ENCODE data around the gene TCF4.

TCF4 gene

DNA sequence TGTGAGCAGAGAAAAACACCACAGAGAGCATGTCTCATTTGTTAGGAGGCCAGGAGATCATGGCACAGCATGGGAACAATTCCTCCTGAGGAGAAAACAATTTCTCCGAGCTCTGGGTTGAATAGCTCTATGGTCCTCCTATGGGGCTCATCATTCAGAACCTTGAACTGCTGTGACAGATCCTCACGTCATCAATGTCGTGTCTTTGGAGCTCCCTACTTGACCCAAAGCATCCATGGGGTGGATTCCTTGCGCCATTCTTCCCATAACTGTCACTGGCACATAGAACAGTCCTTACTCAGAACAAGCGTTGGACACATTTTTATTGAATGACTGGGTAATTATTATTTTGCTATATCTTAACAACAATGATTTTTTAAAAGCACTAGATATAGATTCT, 15.8 kb upstream of the TCF4 start:
- no peak overlapping the region for H3K4me3 ChIP-seq (ENCODE audit: low read length)
- TF ChIP-seq CTCF (IDR thresholded peaks at IDR 0.05; ENCODE audit: insufficient read depth, low read depth, low read length, missing control alignments) = no peak
- no peak for DNase-seq (ENCODE audit: low read depth)

- H3K4me3 ChIP-seq (ENCODE audit: low read length) = no peak overlapping the region
- TF ChIP-seq CTCF (IDR thresholded peaks at IDR 0.05; ENCODE audit: insufficient read depth, low read depth, low read length, missing control alignments) = no peak
- DNase-seq (ENCODE audit: low read depth) = no peak
These were observed 5.9 kb upstream of the TCF4 start for GRCh38 chr18:55593888-55594287.

GRCh38 chr18:55592572-55592971, 4.6 kb upstream of the TCF4 start:
- TF ChIP-seq CTCF (IDR thresholded peaks at IDR 0.05; ENCODE audit: insufficient read depth, low read depth, low read length, missing control alignments) = no peak
- H3K4me3 ChIP-seq (ENCODE audit: low read length) = no peak overlapping the region
- DNase-seq (ENCODE audit: low read depth) = no peak

GRCh38 chr18:55592106-55592505, 4.1 kb upstream of the TCF4 start:
- H3K4me3 ChIP-seq (ENCODE audit: low read length) = no peak overlapping the region
- TF ChIP-seq CTCF (IDR thresholded peaks at IDR 0.05; ENCODE audit: insufficient read depth, low read depth, low read length, missing control alignments) = no peak
- no peak for DNase-seq (ENCODE audit: low read depth)

DNA sequence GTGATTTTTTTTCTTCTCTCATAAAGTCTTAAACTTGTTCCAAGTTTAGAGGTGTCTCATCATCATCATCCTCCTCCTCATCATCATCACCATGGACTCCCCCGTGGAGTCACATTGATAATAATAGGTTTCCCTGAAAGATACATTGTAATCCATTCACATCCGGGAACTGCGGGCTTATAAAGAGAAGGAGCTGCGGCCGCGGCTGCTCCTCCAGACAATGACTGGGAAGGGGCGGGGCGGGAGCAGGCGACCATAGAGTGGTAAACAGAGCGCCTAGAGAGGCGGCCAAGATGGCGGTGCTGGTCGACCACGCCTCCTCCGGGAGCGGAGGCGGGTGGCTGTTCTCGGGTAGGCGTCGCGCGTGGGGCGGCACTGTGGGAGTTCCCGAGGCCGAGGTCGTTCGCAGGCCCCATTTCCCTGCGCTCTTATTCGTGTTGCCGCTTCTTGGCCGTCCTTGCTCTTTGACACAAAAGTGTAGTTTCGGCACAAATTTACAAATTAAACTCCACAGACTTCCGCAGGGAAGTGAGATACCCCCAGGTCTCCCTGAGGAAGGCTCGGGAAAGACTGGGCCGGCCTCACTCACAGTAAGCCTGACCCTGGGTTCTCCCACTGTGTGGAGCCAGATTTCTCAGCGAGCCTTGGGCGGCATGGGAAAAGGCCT, 1.8 kb upstream of the TCF4 start:
- peak overlapping the region; percentile 72 for H3K4me3 ChIP-seq (ENCODE audit: low read length)
- peak; percentile 96 for DNase-seq (ENCODE audit: low read depth)
- TF ChIP-seq CTCF (IDR thresholded peaks at IDR 0.05; ENCODE audit: insufficient read depth, low read depth, low read length, missing control alignments) = no peak

DNA sequence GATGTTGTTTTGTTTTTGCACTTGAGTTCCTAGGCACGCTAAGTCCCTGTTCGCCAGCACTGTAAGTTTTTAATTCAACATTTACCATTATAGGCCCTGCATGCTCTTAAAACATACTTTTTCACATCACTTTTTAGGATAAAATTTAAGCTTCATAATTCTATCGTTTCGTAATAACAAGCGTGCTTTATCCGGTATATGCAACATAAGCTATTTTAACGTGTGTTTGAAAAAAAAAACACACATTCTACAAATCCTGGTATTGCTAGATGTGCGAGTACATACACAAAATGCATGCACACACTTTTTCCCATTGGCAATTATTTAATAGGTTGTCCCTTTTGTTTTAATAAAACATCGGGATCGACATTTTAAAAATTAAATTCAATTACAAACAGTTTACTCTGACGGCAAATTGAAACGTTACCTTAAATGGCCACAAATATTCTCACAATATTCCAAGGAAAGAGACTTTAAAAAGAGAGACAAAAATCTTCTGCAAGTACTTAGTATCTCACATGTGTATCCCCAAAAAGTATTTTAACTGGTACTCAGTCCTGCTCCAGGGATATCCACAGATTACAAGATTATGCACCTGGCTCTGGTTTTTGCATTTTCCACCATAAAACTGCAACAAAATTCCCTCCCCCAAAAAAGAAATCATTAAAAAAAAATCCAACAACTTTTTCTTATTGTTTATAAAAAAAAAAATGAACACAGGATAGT, 1.0 kb upstream of the TCF4 start:
- no peak for TF ChIP-seq CTCF (IDR thresholded peaks at IDR 0.05; ENCODE audit: insufficient read depth, low read depth, low read length, missing control alignments)
- DNase-seq (ENCODE audit: low read depth) = no peak
- H3K4me3 ChIP-seq (ENCODE audit: low read length) = peak overlapping the region; percentile 72

Measured in epithelial cell of esophagus (primary cell).